Hematopoietic multipotent progenitor cell treated with erythropoietin and hydrocortisone succinate and interleukin-3 and kit ligand, for 15 days (in vitro differentiated cells): ENCODE results near the gene AUTS2.

Experiments
- DNase-seq: peaks from one replicate; pipeline ENCODE4 v3.0.0-alpha.2; 2015; ENCODE audit warnings: low spot score

The AUTS2 gene

DNA sequence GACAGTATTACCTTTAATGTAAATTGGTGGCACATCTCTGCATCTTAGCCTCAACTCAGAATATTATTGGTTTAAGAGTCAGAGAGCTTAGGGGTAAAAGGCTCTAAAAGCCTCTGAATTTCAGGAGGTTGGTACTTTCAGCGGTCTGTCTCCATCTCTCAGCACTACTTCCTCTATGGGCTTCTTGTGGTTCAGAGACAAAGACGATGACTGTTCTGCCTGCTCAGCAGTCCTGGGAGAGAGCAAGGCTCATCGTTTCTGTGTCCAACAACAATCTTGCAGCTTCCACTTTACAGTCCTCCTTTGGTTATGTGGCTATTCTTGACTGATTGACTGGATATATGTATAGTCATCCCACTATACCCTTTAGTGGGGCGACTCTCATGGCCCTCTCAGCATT, 394.7 kb downstream of the AUTS2 start:
- DNase-seq = no peak

- no peak for DNase-seq
These were observed 395.9 kb downstream of the AUTS2 start for GRCh38 chr7:69994218-69994617.

- no peak for DNase-seq
These were observed 396.7 kb downstream of the AUTS2 start for GRCh38 chr7:69994886-69995542.

DNA sequence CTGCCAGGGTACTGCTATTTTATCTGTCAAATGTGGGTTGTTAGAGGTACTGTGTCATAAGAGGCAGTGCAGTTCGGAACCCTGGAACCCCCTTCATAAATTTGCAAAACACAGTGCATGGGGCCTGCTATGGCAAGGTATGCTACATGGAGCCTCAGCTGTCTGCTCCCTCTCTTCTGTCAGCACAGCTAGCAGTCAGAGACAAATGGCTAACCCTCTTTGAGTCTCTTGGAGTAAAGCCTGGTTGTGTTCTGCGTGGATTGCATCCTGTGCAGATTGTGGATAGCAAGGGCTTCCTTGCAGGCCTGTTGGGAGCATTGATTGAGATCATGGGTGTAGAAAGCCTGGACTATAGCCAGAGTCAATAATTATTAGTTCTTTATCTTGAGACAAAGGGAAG, 397.8 kb downstream of the AUTS2 start:
- DNase-seq = no peak

DNA sequence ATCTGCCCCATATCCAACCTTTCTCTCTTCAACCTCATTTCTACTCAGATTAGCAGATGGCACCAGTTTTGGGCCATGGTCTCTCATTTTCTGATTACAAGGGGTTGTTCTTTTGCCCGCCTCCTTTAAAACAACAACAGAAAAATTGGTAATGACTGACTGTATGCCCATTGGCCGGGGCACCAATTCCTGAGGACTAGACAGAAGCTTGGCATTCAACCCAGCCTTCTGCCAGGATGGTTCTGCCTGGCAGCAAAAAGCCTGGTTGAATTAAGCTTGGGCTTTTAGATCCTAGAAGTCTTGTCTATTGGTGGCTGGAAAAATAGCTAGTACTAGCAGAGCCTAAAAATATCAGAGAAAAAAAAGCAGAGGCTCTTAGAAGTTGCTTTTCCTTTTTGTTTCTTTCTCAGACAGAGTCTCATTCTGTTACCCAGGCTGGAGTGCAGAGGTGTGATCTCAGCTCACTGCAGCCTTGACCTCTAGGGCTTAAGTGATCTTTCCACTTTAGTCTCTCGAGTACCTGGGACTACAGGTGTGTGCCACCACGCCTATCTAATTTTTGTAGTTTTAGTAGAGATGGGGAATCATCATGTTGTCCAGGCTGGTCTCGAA, 402.6 kb downstream of the AUTS2 start:
- DNase-seq = no peak

- no peak for DNase-seq
These were observed 407.2 kb downstream of the AUTS2 start for GRCh38 chr7:70005480-70005879.

- no peak for DNase-seq
These were observed 407.6 kb downstream of the AUTS2 start for GRCh38 chr7:70005891-70006260.

GRCh38 chr7:70006261-70006920, 408.1 kb downstream of the AUTS2 start:
- DNase-seq = no peak

GRCh38 chr7:70008466-70008865, 410.2 kb downstream of the AUTS2 start:
- DNase-seq = no peak

DNA sequence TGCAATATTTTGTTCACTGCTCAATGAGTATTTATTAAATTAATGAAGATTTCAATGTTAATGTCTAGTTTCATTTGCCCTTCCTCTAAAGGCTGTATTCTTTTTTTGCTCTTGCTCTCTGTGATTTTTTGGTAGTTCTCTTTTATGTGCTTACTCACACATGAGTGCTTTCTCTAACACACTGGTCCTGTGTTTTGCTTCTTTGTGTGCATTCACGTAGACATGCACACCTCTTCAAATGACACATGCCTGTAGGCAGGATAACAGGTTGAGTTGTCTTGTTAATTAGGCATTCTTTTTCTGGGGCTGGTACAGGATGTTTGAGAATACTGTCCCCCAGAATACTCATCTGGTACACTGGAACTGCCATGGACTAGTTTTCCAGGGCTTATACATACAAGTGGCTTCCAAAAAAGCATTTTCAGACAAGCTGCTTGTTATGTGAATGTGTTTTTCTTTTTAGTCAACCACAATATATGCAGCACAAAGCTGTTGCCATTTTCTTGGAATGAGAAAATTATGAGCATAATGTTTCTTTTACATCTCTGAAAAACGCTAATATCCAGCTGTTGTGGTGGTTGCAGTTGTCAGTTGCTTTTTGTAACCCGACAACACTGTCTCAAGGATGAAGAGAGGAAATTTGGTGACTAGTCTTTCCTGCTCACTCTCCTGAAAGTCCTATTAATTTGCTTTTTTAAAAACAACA, 416.4 kb downstream of the AUTS2 start:
- DNase-seq = no peak

GRCh38 chr7:70015353-70015752, 417.1 kb downstream of the AUTS2 start:
- DNase-seq = no peak

DNA sequence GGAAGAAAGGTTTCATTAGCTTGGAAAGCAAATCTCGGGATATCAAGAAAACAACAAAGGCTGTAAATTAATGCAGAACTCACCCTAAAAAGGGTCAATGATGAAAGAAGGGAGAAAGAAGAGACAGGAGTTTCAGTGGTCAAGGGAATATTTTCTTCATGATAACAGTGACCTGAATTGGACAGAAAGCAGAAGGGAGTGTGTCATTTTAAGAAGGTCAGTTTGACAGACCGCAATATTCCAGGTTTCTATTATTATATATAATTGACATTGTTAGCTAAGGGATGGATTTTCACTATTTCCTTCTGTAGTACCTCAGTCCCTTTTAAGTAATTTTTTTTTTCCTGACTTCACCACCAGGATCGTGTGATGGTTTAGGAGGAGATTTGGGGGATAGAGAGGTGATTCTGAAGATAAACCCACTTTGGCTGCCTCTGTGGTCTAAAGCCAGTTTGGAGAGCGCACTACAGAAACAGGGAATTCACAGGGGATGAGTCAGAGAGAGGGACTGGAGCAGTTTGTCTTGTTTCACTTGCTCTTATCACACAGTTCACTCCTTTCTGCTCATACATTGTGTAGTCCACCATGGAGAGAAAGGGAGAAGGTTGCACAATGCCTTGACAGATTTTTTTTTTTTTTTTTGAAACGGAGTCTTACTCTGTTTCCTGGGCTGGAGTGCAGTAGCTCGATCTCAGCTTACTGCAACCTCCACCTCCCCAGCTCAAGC, 417.9 kb downstream of the AUTS2 start:
- no peak for DNase-seq

GRCh38 chr7:70017357-70017756, 419.1 kb downstream of the AUTS2 start:
- DNase-seq = no peak

DNA sequence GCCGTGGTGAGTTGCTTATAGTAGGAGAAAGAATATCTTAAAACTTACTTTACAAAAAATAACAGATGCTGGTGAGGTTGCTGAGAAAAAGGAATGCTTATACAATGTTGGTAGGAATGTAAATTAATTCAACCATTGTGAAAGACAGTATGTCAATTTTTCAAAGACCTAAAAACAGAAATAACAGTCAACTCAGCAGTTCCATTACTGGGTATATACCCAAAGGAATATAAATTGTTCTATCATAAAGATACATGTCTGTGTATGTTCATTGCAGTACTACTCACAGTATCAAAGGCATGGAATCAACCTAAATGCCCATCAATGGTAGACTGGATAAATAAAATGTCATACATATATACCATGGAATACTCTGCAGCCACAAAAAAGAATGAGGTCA, 420.4 kb downstream of the AUTS2 start:
- no peak for DNase-seq

DNA sequence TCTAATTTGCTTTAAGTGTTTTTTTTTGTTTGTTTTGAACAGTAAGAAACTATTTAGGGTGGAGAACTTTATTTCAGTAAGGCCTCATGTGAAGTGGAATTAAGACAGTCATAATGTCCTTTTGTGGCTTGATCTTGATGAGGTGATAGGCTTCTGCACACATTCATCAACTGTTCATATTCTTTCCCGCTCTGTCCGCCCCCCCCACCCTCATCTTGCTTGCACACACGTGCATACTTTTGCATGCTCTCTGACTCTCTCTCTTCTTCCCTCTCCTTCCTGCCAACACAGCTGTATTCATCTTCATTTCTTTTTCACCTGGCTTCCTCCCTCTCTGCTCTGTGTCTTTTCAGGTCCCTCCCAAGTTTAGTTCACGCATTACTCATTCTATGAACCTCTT, 429.6 kb downstream of the AUTS2 start:
- DNase-seq = no peak

DNA sequence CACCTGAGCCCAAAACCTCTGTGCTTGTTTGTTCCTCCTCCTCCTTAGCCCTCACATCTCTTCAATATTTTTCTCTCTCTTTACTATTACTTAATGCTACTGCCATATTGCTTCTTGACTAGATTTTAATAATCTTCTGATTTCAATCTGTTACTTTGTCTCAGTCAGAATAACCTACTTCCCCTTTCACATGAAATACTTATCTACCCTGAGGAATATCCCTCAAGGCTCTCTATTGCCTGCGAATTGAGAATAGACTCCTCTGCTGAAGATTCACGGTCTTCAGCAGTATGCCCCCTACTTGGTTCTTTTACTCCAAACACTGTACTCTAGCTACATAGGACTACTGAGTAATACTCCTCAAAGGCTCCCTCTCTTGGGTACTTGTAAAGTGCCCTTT, 430.3 kb downstream of the AUTS2 start:
- no peak for DNase-seq

GRCh38 chr7:70029993-70030392, 431.7 kb downstream of the AUTS2 start:
- no peak for DNase-seq

GRCh38 chr7:70030745-70031144, 432.5 kb downstream of the AUTS2 start:
- DNase-seq = no peak

GRCh38 chr7:70031245-70031644, 433.0 kb downstream of the AUTS2 start:
- DNase-seq = no peak

GRCh38 chr7:70032649-70033048, 434.4 kb downstream of the AUTS2 start:
- DNase-seq = no peak

GRCh38 chr7:70033226-70033625, 435.0 kb downstream of the AUTS2 start:
- no peak for DNase-seq

DNA sequence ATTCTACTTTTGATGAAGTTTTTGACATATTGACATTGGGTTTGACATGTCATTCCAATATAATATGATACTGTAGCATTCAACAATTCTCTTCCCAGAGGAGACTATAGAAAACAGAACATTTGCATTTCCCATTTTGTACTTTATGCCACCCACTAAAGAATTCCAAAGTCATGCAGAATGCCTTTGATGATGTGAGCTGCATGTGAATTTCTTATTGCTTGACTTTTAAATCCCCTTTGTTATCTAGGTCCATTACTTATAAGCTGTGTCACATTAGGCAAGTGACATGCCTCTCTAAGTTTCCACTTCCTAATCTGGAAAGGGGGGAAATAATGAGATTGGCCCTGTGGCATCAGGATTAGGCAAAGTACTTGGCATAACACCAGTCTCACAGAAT, 436.7 kb downstream of the AUTS2 start:
- no peak for DNase-seq
